Muscle layer of colon (tissue), 2 donors: ENCODE data around the gene KCNAB1.
A peak's percentile ranks its signal among the peaks of the same experiment; 100 is the strongest.

Source experiments
- H3K27ac ChIP-seq: one replicate; pipeline ENCODE4 v1.7.0; 2013; ENCODE audit warnings: low read depth, mild to moderate bottlenecking, low read length, moderate library complexity
- H3K27me3 ChIP-seq, 2 donors: one replicate each; pipeline ENCODE4 v1.7.0; 2013; ENCODE audit warnings: low read length in 2 of 2, mild to moderate bottlenecking in 2 of 2; ENCODE audit not compliant: insufficient read depth in 2 of 2, control insufficient read depth in 1 of 2
- H3K36me3 ChIP-seq: one replicate; pipeline ENCODE4 v1.7.0; 2013; ENCODE audit warnings: mild to moderate bottlenecking, low read length; ENCODE audit not compliant: insufficient read depth
- H3K4me1 ChIP-seq: one replicate; pipeline ENCODE4 v1.7.0; 2013; ENCODE audit warnings: mild to moderate bottlenecking, low read length; ENCODE audit not compliant: insufficient read depth
- H3K4me3 ChIP-seq, 2 donors: one replicate each; pipeline ENCODE4 v1.7.0; 2013; ENCODE audit warnings: low read length in 2 of 2, low read depth in 1 of 2, mild to moderate bottlenecking in 1 of 2, moderate library complexity in 1 of 2
- H3K9ac ChIP-seq: one replicate; pipeline ENCODE4 v1.7.0; 2013; ENCODE audit warnings: low read length
- H3K9me3 ChIP-seq: one replicate; pipeline ENCODE4 v1.7.0; 2013; ENCODE audit warnings: mild to moderate bottlenecking, low read length
- donor health status: abdominal sarcoma.
- donor health status: Adenocarcinoma of cecum.

The KCNAB1 gene

DNA sequence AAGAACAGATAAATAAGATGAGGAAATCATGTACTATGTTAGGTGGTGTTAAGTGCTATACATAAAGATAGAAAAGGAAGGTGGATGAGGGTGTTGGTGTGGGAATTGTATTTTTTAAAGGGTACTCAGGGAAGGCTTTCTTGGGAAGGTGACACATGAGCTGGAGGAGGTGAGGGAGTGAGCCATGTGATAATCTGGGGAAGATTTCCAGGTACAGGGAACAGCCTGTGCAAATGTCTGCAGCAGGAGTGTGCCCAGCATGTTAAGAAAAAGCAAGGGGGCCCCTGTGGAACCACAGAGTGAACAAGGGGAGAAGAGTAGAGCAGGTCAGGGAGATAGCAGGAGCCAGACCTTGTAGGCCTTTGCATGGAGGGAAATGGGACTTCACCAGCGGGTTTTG lies 258.9 kb downstream of the KCNAB1 start:
- H3K4me3 ChIP-seq: no peak overlapping the region
- H3K27me3 ChIP-seq: no peaks in the 10 kb centered on the region
- no peak overlapping the region for H3K27ac ChIP-seq
- H3K36me3 ChIP-seq: no peaks in the 10 kb centered on the region
- no peaks in the 10 kb centered on the region for H3K9me3 ChIP-seq
- H3K4me1 ChIP-seq: peaks cover 16% of the 10 kb centered on the region
- H3K9ac ChIP-seq: no peak overlapping the region

DNA sequence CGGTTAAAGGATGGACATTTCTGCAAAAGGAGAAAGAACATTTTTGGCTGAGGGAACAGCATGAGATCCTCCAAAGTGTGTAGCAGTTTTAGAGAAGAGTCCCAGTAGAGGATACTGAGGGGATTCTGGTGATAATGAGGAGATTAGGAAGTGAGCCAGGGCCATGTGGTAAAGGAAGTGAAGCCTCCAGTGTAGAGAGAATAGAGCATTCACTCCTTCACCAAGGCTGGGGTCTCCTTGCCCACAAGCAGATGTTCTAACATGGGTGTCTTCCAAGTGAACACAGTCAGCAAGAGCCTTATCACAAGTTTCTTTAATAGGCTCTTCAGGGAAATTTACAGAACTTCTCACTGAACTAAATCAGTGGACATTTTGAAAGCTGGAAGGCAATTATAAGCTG lies 260.9 kb downstream of the KCNAB1 start:
- Histone ChIP-seq H3K4me1 (peaks cover 16% of the 10 kb centered on the region), H3K27me3 (no peaks in the 10 kb centered on the region), H3K9me3 (no peaks in the 10 kb centered on the region), H3K4me3 (no peak overlapping the region), H3K27ac (no peak overlapping the region), H3K36me3 (no peaks in the 10 kb centered on the region), H3K9ac (no peak overlapping the region)

- Histone ChIP-seq H3K9ac (no peak overlapping the region), H3K9me3 (no peaks in the 10 kb centered on the region), H3K36me3 (no peaks in the 10 kb centered on the region), H3K27me3 (no peaks in the 10 kb centered on the region), H3K4me1 (peaks cover 16% of the 10 kb centered on the region), H3K4me3 (no peak overlapping the region), H3K27ac (peak overlapping the region; percentile 56)
Observed at GRCh38 chr3:156382458-156383346, 262.3 kb downstream of the KCNAB1 start.

GRCh38 chr3:156383441-156384025 lies 263.2 kb downstream of the KCNAB1 start:
- Histone ChIP-seq H3K4me1 (peaks cover 16% of the 10 kb centered on the region), H3K27ac (peak overlapping the region; percentile 56), H3K9me3 (no peaks in the 10 kb centered on the region)

GRCh38 chr3:156388497-156389448 lies 268.4 kb downstream of the KCNAB1 start:
- H3K9me3 ChIP-seq: no peaks in the 10 kb centered on the region
- no peaks in the 10 kb centered on the region for H3K27me3 ChIP-seq
- H3K4me1 ChIP-seq: peaks cover 2% of the 10 kb centered on the region
- no peak overlapping the region for H3K4me3 ChIP-seq
- no peak overlapping the region for H3K9ac ChIP-seq
- no peak overlapping the region for H3K27ac ChIP-seq
- no peaks in the 10 kb centered on the region for H3K36me3 ChIP-seq

More at GRCh38 chr3:156383441-156384025, 263.2 kb downstream of the KCNAB1 start:
- H3K36me3 ChIP-seq: no peaks in the 10 kb centered on the region
- H3K4me3 ChIP-seq: no peak overlapping the region
- no peaks in the 10 kb centered on the region for H3K27me3 ChIP-seq
- no peak overlapping the region for H3K9ac ChIP-seq

DNA sequence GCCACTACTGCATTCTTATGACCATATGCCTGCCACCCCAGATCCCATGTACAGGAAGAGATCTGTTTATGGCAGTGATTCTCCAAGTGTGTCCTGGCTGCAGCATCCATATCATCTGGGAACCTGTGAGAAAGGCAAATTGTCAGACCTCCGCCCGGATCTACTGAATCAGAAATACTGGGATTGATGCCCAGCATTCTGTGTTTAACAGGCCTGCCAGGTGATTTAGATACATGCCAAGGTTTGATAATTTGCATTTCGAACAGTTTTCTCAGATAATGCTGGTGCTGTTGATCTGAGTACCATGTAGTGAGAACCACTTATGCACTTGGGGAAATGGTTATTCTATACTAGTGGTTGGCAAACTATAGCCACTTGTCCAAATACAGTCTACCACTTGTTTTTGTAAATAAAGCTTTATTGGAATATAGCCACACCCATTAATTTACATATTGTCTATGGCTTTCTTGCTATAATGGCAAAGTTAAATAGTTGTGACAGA lies 269.1 kb downstream of the KCNAB1 start:
- Histone ChIP-seq H3K4me3 (no peak overlapping the region), H3K27ac (no peak overlapping the region), H3K9ac (no peak overlapping the region), H3K4me1 (no peaks in the 10 kb centered on the region), H3K27me3 (no peaks in the 10 kb centered on the region), H3K9me3 (no peaks in the 10 kb centered on the region), H3K36me3 (no peaks in the 10 kb centered on the region)

DNA sequence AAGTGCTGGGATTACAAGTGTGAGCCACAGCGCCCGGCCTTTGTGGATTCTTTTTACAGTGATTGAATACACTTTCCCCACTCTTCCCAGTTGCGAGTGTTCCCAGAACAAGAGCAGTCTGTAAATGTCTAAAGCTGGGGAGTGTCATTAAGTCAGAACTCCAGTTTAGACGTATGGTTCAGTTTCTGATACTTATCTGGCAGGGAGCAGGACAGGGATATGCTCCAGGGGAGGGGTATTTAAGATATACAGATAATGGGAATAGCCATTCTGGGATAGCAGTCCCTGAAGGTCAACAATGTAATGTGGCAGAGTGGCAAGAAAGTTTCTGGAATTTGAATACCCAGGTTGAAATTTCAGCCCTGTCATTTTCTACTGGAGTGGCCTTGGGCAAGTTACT lies 270.5 kb downstream of the KCNAB1 start:
- Histone ChIP-seq H3K36me3 (no peaks in the 10 kb centered on the region), H3K9me3 (no peaks in the 10 kb centered on the region), H3K4me1 (no peaks in the 10 kb centered on the region), H3K27me3 (no peaks in the 10 kb centered on the region), H3K9ac (no peak overlapping the region), H3K4me3 (no peak overlapping the region), H3K27ac (no peak overlapping the region)

DNA sequence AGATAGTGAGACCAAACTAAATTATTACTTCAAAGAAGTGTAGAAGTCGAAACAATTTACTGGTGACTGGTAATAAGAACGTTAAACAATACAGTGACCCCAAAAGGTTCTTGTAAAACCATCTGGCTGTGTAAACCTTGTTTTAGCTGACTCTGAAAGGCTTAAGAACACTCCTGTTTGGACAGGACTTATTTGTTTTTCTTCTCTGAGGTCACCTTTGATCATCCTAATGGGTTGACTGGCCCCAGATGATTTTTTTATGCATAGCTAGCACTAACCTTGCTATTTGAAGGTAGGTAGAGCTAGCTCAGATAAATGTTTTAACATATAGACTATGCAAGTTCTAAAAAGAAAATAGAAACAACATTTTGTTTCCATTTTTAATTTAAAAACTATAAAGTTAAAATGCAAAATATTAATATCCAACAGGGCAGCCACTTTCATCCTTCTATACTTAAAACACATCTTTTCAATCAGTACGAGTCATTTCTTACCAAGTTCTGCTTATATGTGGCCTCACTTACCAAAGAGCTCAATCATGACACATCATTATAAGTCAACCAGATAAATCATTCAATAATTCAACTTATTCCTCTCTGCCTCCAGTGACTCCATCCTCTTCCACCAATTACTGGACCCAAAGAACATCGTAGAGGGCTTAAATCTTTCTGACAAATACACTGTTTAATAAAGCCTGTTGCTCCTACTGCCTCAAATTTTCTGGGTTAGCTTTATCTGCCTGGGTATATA lies 275.8 kb downstream of the KCNAB1 start:
- H3K27ac ChIP-seq: no peak overlapping the region
- H3K4me3 ChIP-seq: no peak overlapping the region
- no peaks in the 10 kb centered on the region for H3K27me3 ChIP-seq
- H3K36me3 ChIP-seq: no peaks in the 10 kb centered on the region
- H3K9me3 ChIP-seq: no peaks in the 10 kb centered on the region
- H3K4me1 ChIP-seq: peaks cover 14% of the 10 kb centered on the region
- no peak overlapping the region for H3K9ac ChIP-seq

- Histone ChIP-seq H3K27me3 (no peaks in the 10 kb centered on the region), H3K9me3 (no peaks in the 10 kb centered on the region), H3K9ac (no peak overlapping the region), H3K36me3 (no peaks in the 10 kb centered on the region), H3K4me1 (peaks cover 14% of the 10 kb centered on the region), H3K27ac (no peak overlapping the region), H3K4me3 (no peak overlapping the region)
Observed at GRCh38 chr3:156396851-156397250, 276.5 kb downstream of the KCNAB1 start.

GRCh38 chr3:156397534-156397933 lies 277.2 kb downstream of the KCNAB1 start:
- Histone ChIP-seq H3K4me3 (no peak overlapping the region), H3K27ac (no peak overlapping the region), H3K9me3 (no peaks in the 10 kb centered on the region), H3K36me3 (no peaks in the 10 kb centered on the region), H3K27me3 (no peaks in the 10 kb centered on the region), H3K4me1 (peaks cover 14% of the 10 kb centered on the region), H3K9ac (no peak overlapping the region)
